HepG2 (cell line): Measurements from ENCODE around the gene PYCR2. TPM values are rescaled to one million over a fixed set of nuclear protein-coding genes. Genes with fewer than 3 reads are reported as not detected.

Experiments
- AGO2 ChIP-seq: fragments of 200-400 bp; formaldehyde crosslinking; optimal IDR thresholded peaks from 2 replicates; pipeline ENCODE3; 2017; ENCODE audit warnings: mild to moderate bottlenecking, low read depth, low read length, moderate library complexity
- BHLHE40 ChIP-seq: IDR thresholded peaks from 2 replicates; pipeline ENCODE4 v1.6.1; 2011; ENCODE audit warnings: low read length, improper control_type of control experiment
- HES4 ChIP-seq: sonication (generic); formaldehyde crosslinking; IDR thresholded peaks from 2 replicates; pipeline ENCODE4 v1.9.0; 2021; ENCODE audit warnings: mild to moderate bottlenecking, missing genetic modification reagents, borderline replicate concordance
- IRF2 ChIP-seq: IDR thresholded peaks from 2 replicates; pipeline ENCODE4 v1.6.1; 2018; ENCODE audit warnings: missing genetic modification reagents, missing compliant biosample characterization
- KMT2A ChIP-seq: sonication (generic); formaldehyde crosslinking; IDR thresholded peaks from 2 replicates; pipeline ENCODE4 v1.4.0; 2020; ENCODE audit warnings: missing genetic modification reagents
- MAFF ChIP-seq: IDR thresholded peaks from 2 replicates; pipeline ENCODE4 v1.6.1; 2011; ENCODE audit warnings: low read depth, low read length, improper control_type of control experiment
- NBN ChIP-seq: fragments of 450-650 bp; conservative IDR thresholded peaks from 2 replicates; pipeline ENCODE4 v1.6.1; 2017
- PRPF4 ChIP-seq: fragments of 200-400 bp; formaldehyde crosslinking; IDR thresholded peaks from 2 replicates; pipeline ENCODE4 v1.6.1; 2016; ENCODE audit warnings: low read length, low read depth; ENCODE audit not compliant: poor library complexity, severe bottlenecking
- SPEN ChIP-seq: sonication (generic); formaldehyde crosslinking; IDR thresholded peaks from 2 replicates; pipeline ENCODE4 v1.5.1; 2020; ENCODE audit warnings: low read depth, mild to moderate bottlenecking, missing genetic modification reagents
- STAT5B ChIP-seq: sonication (generic); formaldehyde crosslinking; IDR thresholded peaks from 2 replicates; pipeline ENCODE4 v1.4.0; 2020; ENCODE audit warnings: missing genetic modification reagents
- TFAP4 ChIP-seq: sonication (generic); IDR thresholded peaks from 2 replicates; pipeline ENCODE4 v1.6.1; 2016; ENCODE audit warnings: low read depth, borderline replicate concordance
- U2AF2 ChIP-seq: fragments of 200-400 bp; formaldehyde crosslinking; IDR thresholded peaks from 2 replicates; pipeline ENCODE4 v1.6.1; 2017; ENCODE audit warnings: low read depth, mild to moderate bottlenecking, low read length
- ZBTB38 ChIP-seq: sonication (generic); formaldehyde crosslinking; IDR thresholded peaks from 2 replicates; pipeline ENCODE4 v1.5.1; 2020; ENCODE audit warnings: mild to moderate bottlenecking, missing genetic modification reagents
- ZBTB39 ChIP-seq: sonication (generic); formaldehyde crosslinking; IDR thresholded peaks from 2 replicates; pipeline ENCODE4 v1.5.0; 2020; ENCODE audit warnings: missing genetic modification reagents
- ZNF20 ChIP-seq: sonication (generic); formaldehyde crosslinking; IDR thresholded peaks from 2 replicates; pipeline ENCODE4 v1.4.0; 2020; ENCODE audit warnings: mild to moderate bottlenecking, moderate library complexity, missing genetic modification reagents
- ZNF292 ChIP-seq: sonication (generic); formaldehyde crosslinking; IDR thresholded peaks from 2 replicates; pipeline ENCODE4 v1.8.1; 2022; ENCODE audit warnings: mild to moderate bottlenecking, low read depth, missing genetic modification reagents, borderline replicate concordance
- polyA plus RNA-seq, 8 experiments: library from polyadenylated mRNA; depleted of rRNA in 3 of 8; stranded (reverse) in 7 of 8; unstranded in 1 of 8; fragments of >200 nt; fragmentation: Illumina TruSeq in 4 of 8; extraction: Trizol in 4 of 8; gene quantifications; 2 replicates each; pipeline versions ENCODE4 v1.2.1 to v1.2.3, GENCODE V29; 2011 to 2016; ENCODE audit warnings: low read depth in 4 of 8, missing spikeins in 1 of 8, mixed read lengths in 1 of 8; ENCODE audit not compliant: insufficient read depth in 1 of 8
- total RNA-seq, 5 experiments: library from RNA; depleted of rRNA; stranded (reverse); fragments of >200 nt; fragmentation: Illumina TruSeq; extraction: Trizol; gene quantifications; 2 replicates each; pipeline ENCODE4 v1.2.3, GENCODE V29; 2016; ENCODE audit warnings: low read depth in 1 of 5
- TF ChIP-seq, protein P1 (sequence below): IDR thresholded peaks from 2 replicates; pipeline ENCODE4 v1.6.1; 2016
- TF ChIP-seq, protein P2 (sequence below), 2 experiments: sonication (generic) in 1 of 2; formaldehyde crosslinking in 1 of 2; IDR thresholded peaks; 2 replicates each; pipeline versions ENCODE4 v1.5.1 to v1.6.1; 2011 to 2020; ENCODE audit warnings: borderline replicate concordance in 1 of 2, low read depth in 1 of 2, low read length in 1 of 2, mild to moderate bottlenecking in 1 of 2, missing genetic modification reagents in 1 of 2, moderate library complexity in 1 of 2
- TF ChIP-seq, protein P3 (sequence below): sonication (generic); formaldehyde crosslinking; IDR thresholded peaks from 2 replicates; pipeline ENCODE4 v1.9.0; 2021; ENCODE audit warnings: missing genetic modification reagents, borderline replicate concordance

The PYCR2 gene
- total and polyA plus RNA-seq, 2 of the 13 experiments (the other 11 are each of a cell fraction or from before 2014, with no cell fraction given), result 47.2 to 47.8 TPM

- TF ChIP-seq ZNF20 (CRISPR knock-in tag) (peak; percentile 60; the same call in 1 of the 2 replicates), ZNF292 (CRISPR knock-in tag) (0 out of 2 replicates have a peak, but pooled peaks have one; percentile 55), AGO2 (peak; percentile 64), MAFF (no peak), TFAP4 (peak; percentile 66; the same call in 1 of the 2 replicates), STAT5B (CRISPR knock-in tag) (no peak), PRPF4 (no peak), ZBTB39 (CRISPR knock-in tag) (no peak), ZBTB38 (CRISPR knock-in tag) (peak; percentile 84), SPEN (peak; percentile 65), KMT2A (CRISPR knock-in tag) (no peak; the same call in none of the 2 replicates), HES4 (CRISPR knock-in tag) (0 out of 2 replicates have a peak, but pooled peaks have one; percentile 22), IRF2 (CRISPR knock-in tag) (peak; percentile 67), U2AF2 (no peak), BHLHE40 (no peak), NBN (no peak)
- TF ChIP-seq, protein P1, sequence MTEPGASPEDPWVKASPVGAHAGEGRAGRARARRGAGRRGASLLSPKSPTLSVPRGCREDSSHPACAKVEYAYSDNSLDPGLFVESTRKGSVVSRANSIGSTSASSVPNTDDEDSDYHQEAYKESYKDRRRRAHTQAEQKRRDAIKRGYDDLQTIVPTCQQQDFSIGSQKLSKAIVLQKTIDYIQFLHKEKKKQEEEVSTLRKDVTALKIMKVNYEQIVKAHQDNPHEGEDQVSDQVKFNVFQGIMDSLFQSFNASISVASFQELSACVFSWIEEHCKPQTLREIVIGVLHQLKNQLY (CRISPR knock-in tag), result no peak
- TF ChIP-seq, protein P2, sequence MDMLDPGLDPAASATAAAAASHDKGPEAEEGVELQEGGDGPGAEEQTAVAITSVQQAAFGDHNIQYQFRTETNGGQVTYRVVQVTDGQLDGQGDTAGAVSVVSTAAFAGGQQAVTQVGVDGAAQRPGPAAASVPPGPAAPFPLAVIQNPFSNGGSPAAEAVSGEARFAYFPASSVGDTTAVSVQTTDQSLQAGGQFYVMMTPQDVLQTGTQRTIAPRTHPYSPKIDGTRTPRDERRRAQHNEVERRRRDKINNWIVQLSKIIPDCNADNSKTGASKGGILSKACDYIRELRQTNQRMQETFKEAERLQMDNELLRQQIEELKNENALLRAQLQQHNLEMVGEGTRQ (IDR thresholded peaks at IDR 0.05; ENCODE audit: low read depth, low read length), result no peak
- TF ChIP-seq, protein P2 (CRISPR knock-in tag; IDR thresholded peaks at IDR 0.05; ENCODE audit: borderline replicate concordance), result no peak; the same call in 1 of the 2 replicates
- TF ChIP-seq, protein P3, sequence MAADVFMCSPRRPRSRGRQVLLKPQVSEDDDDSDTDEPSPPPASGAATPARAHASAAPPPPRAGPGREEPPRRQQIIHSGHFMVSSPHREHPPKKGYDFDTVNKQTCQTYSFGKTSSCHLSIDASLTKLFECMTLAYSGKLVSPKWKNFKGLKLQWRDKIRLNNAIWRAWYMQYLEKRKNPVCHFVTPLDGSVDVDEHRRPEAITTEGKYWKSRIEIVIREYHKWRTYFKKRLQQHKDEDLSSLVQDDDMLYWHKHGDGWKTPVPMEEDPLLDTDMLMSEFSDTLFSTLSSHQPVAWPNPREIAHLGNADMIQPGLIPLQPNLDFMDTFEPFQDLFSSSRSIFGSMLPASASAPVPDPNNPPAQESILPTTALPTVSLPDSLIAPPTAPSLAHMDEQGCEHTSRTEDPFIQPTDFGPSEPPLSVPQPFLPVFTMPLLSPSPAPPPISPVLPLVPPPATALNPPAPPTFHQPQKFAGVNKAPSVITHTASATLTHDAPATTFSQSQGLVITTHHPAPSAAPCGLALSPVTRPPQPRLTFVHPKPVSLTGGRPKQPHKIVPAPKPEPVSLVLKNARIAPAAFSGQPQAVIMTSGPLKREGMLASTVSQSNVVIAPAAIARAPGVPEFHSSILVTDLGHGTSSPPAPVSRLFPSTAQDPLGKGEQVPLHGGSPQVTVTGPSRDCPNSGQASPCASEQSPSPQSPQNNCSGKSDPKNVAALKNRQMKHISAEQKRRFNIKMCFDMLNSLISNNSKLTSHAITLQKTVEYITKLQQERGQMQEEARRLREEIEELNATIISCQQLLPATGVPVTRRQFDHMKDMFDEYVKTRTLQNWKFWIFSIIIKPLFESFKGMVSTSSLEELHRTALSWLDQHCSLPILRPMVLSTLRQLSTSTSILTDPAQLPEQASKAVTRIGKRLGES (CRISPR knock-in tag), result no peak
Measured at GRCh38 chr1:225881959-225882693, 41.9 kb downstream of the PYCR2 start, which contains the start of gene TMEM63A (continued).
